DOHH2 (cell line): ENCODE measurements around the gene DIP2C.

Experiments
- H3F3A ChIP-seq: fragments of 200-600 bp; sonication (generic), shearing (Covaris generic); 2 replicates; pipeline ENCODE4 v1.6.0; 2016; ENCODE audit warnings: antibody characterized with exemption, mild to moderate bottlenecking; ENCODE audit not compliant: control insufficient read depth, insufficient read depth
- H3K27ac ChIP-seq: fragments of 200-600 bp; sonication (generic); 2 replicates; pipeline ENCODE4 v1.5.1; 2014; ENCODE audit warnings: low read depth, mild to moderate bottlenecking, low read length, moderate library complexity
- H3K27me3 ChIP-seq: fragments of 200-600 bp; sonication (generic); 2 replicates; pipeline ENCODE4 v1.6.1; 2014; ENCODE audit warnings: mild to moderate bottlenecking, low read length, mixed read lengths; ENCODE audit not compliant: control insufficient read depth
- H3K36me3 ChIP-seq: fragments of 200-600 bp; sonication (generic); 2 replicates; pipeline ENCODE4 v1.6.1; 2014; ENCODE audit warnings: mild to moderate bottlenecking, low read length, moderate library complexity, mixed read lengths; ENCODE audit not compliant: control insufficient read depth
- H3K4me1 ChIP-seq: fragments of 200-600 bp; sonication (generic); 2 replicates; pipeline ENCODE4 v1.6.1; 2014; ENCODE audit warnings: mild to moderate bottlenecking, low read length, mixed read lengths; ENCODE audit not compliant: control insufficient read depth
- H3K4me2 ChIP-seq: fragments of 200-600 bp; sonication (generic); 2 replicates; pipeline ENCODE4 v1.6.0; 2014; ENCODE audit warnings: mild to moderate bottlenecking, low read length, moderate library complexity
- H3K4me3 ChIP-seq: fragments of 200-600 bp; sonication (generic); 2 replicates; pipeline ENCODE4 v1.5.1; 2014; ENCODE audit warnings: mild to moderate bottlenecking, low read length, mixed read lengths
- H3K79me2 ChIP-seq: fragments of 200-600 bp; sonication (generic); 2 replicates; pipeline ENCODE4 v1.6.1; 2014; ENCODE audit warnings: mild to moderate bottlenecking, low read length, mixed read lengths; ENCODE audit not compliant: control insufficient read depth
- H3K9me2 ChIP-seq: fragments of 200-600 bp; sonication (generic); replicated peaks from 2 replicates; pipeline ENCODE4 v1.6.1; 2014; ENCODE audit warnings: mild to moderate bottlenecking, low read length, mixed read lengths; ENCODE audit not compliant: control insufficient read depth
- H3K9me3 ChIP-seq: fragments of 200-600 bp; sonication (generic); 2 replicates; pipeline ENCODE4 v1.6.1; 2014; ENCODE audit warnings: antibody characterized with exemption, low read length, mixed read lengths; ENCODE audit not compliant: control insufficient read depth, insufficient read depth
- H4K20me1 ChIP-seq: fragments of 200-600 bp; sonication (generic); 2 replicates; pipeline ENCODE4 v1.6.0; 2014; ENCODE audit warnings: low read depth, mild to moderate bottlenecking, antibody characterized with exemption, low read length, moderate library complexity; ENCODE audit not compliant: control insufficient read depth, insufficient read depth
- EZH2phosphoT487 ChIP-seq: fragments of 200-600 bp; sonication (generic); IDR thresholded peaks from 2 replicates; pipeline ENCODE4 v1.6.1; 2017; ENCODE audit warnings: borderline replicate concordance, mild to moderate bottlenecking, antibody characterized with exemption, low read length, moderate library complexity, mixed read lengths
- TF ChIP-seq, protein P1 (sequence below): fragments of 200-600 bp; sonication (generic); IDR thresholded peaks from one replicate; pipeline ENCODE4 v1.5.1; 2014; ENCODE audit warnings: antibody characterized with exemption, mild to moderate bottlenecking, low read depth, low read length; ENCODE audit not compliant: poor library complexity, severe bottlenecking

DIP2C gene

DNA sequence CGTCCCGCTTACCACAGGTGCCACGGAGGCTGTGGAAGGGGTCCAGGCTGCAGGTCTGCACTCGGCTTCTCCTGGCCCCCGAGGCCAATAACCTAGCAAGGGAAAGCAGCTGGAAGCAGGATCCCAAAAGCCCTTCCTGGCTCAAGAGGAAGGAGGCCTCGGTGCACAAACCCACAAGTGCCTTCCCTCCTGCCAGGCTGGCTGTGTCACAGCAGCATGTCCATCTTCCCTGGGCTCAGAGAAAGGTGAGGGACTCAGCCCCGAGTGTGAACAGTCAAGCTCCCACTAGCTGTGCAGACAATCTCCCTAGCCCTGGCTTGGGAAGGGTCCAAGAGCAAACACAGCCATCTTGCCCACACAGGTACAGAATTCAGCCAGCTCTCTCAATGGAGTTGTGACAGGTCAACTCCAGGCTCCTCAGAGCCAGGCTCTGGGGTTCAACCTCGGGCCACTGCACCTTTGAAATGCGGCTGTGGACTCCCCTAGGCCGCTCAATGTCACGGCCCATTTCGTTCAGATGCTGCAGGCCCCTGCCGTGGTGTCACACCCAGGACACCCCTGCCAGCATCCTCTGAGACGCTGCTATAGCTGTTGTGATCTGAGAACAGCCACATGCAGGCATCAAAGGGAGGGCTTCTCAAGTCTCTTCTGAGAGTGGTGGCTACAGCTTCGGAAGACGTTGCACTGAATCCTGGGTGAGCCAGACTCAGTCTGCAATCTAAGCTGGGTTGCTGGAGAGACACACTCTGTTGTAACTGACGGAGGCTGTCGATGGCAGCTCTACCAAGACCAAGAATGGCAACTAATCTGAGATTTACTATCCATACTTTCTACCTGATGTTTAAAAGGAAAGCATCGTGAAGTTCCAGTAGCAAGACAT lies 137.9 kb downstream of the DIP2C start:
- H3K4me3 ChIP-seq, result no peak overlapping the region
- H3K4me1 ChIP-seq, result peaks cover 39% of the 10 kb centered on the region
- peaks cover 3% of the 10 kb centered on the region; the same call in 1 of the 2 replicates for H3F3A ChIP-seq
- TF ChIP-seq EZH2phosphoT487, result no peak
- TF ChIP-seq, protein P1, sequence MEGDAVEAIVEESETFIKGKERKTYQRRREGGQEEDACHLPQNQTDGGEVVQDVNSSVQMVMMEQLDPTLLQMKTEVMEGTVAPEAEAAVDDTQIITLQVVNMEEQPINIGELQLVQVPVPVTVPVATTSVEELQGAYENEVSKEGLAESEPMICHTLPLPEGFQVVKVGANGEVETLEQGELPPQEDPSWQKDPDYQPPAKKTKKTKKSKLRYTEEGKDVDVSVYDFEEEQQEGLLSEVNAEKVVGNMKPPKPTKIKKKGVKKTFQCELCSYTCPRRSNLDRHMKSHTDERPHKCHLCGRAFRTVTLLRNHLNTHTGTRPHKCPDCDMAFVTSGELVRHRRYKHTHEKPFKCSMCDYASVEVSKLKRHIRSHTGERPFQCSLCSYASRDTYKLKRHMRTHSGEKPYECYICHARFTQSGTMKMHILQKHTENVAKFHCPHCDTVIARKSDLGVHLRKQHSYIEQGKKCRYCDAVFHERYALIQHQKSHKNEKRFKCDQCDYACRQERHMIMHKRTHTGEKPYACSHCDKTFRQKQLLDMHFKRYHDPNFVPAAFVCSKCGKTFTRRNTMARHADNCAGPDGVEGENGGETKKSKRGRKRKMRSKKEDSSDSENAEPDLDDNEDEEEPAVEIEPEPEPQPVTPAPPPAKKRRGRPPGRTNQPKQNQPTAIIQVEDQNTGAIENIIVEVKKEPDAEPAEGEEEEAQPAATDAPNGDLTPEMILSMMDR, result no peak
- H3K79me2 ChIP-seq, result no peaks in the 10 kb centered on the region
- peaks cover 2% of the 10 kb centered on the region; the same call in 1 of the 2 replicates for H3K27me3 ChIP-seq
- H3K4me2 ChIP-seq, result no peak overlapping the region
- H3K27ac ChIP-seq, result no peak overlapping the region
- H3K36me3 ChIP-seq, result no peaks in the 10 kb centered on the region
- no peaks in the 10 kb centered on the region for H3K9me2 ChIP-seq
- H4K20me1 ChIP-seq, result no peaks in the 10 kb centered on the region
- no peaks in the 10 kb centered on the region for H3K9me3 ChIP-seq

DNA sequence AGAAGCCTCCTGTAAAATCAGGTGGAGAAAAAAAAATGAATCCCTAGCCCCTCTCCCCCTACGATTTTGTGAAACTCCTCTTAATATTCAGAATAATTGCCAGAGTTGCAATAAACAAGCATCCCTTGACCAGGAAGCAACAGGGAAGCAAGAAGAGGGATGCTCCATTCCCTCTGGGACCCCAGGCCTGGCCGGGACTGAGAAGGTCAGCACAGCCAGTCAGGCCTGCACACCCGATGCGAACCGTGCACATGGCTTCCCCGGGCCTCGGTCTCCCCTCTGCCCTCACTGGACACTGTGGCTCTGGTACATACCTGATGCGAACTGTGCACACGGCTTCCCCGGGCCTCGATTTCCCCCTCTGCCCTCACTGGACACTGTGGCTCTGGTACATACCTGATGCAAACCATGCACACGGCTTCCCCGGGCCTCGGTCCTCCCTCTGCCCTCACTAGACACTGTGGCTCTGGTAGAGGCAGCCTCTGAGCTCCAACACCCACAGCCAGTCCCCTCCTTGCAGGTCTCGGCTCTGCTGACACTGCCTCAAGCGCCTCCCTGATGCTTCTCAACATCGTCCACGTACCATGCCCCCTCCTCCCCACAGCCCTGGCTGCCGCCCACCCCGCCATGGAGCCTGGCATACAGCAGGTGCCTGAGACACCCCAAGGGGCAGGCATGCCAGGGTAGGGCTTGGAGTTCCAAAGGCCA lies 138.6 kb downstream of the DIP2C start:
- Histone ChIP-seq H4K20me1 (no peaks in the 10 kb centered on the region), H3F3A (peaks cover 3% of the 10 kb centered on the region; the same call in 1 of the 2 replicates)
- no peak for TF ChIP-seq EZH2phosphoT487
- TF ChIP-seq, protein P1, result no peak

DNA sequence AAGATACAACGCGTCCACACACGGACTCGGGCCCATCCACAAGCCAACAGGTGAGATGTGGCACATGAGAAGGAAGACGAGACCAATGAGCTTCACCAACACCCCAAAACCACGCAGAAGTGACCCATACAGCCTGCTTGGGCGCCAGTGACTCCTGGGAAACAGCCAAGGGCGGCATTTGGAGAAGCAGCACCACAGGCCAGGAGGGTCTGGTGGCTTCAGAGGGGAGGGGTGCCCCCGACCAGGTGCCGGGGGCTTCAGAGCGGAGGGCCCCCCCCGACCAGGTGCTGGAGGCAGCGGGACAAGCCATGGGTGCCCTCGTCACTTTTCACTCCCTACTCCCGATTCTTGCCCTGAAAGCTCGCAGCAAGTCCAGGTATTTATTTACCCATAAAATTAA lies 140.1 kb downstream of the DIP2C start:
- H3K4me1 ChIP-seq, result peaks cover 34% of the 10 kb centered on the region
- H3K27me3 ChIP-seq, result peaks cover 2% of the 10 kb centered on the region; the same call in 1 of the 2 replicates
- no peaks in the 10 kb centered on the region for H3K9me3 ChIP-seq
- no peak overlapping the region for H3K4me3 ChIP-seq
- H3K4me2 ChIP-seq, result no peak overlapping the region
- H4K20me1 ChIP-seq, result no peaks in the 10 kb centered on the region
- H3K36me3 ChIP-seq, result no peaks in the 10 kb centered on the region
- peaks cover 3% of the 10 kb centered on the region; the same call in 1 of the 2 replicates for H3F3A ChIP-seq
- H3K79me2 ChIP-seq, result no peaks in the 10 kb centered on the region
- H3K9me2 ChIP-seq, result no peaks in the 10 kb centered on the region
- TF ChIP-seq, protein P1, result no peak
- no peak for TF ChIP-seq EZH2phosphoT487
- no peak overlapping the region for H3K27ac ChIP-seq

More for the DNA sequence above, 138.6 kb downstream of the DIP2C start:
- Histone ChIP-seq H3K36me3 (no peaks in the 10 kb centered on the region), H3K27me3 (peaks cover 2% of the 10 kb centered on the region; the same call in 1 of the 2 replicates), H3K9me2 (no peaks in the 10 kb centered on the region), H3K79me2 (no peaks in the 10 kb centered on the region), H3K27ac (no peak overlapping the region), H3K9me3 (no peaks in the 10 kb centered on the region), H3K4me1 (peaks cover 39% of the 10 kb centered on the region), H3K4me3 (no peak overlapping the region), H3K4me2 (no peak overlapping the region)
